Lung microvascular endothelial cell (primary cell): Measurements from ENCODE around the gene VPS37C. TPM values are rescaled to one million over a fixed set of nuclear protein-coding genes. Genes with fewer than 3 reads are reported as not detected.

Source experiments
- DNase-seq, 2 donors: peaks; one replicate each; pipeline versions ENCODE4 v3.0.0 to v3.0.0-alpha.2; 2010; ENCODE audit warnings: low read depth in 2 of 2
- total RNA-seq: library from RNA; depleted of rRNA; stranded (reverse); fragments of >200 nt; gene quantifications from 2 replicates; pipeline ENCODE4 v1.2.1, GENCODE V29; 2014

The VPS37C gene
- total RNA-seq, 1 donor from 2014 or later, result 6.2 TPM

DNA sequence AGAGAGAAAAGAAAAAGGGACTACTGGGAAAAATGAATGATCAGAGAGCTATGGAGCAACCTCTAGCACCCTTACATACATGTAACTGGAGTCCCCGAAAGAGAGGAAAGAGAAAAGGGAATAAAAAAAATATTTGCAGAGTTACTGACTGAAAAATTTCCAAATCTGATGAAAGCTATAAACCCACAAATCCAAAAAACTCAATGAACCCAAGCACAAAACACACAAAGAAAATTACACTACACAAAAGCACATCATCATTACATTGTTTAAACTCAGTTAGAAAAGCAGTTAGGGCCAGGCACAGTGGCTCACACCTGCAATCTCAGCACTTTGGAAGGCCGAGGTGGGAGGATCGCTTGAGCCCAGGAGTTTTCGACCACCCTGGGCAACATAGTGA is 6.7 kb downstream of the VPS37C start:
- DNase-seq, result no peak

GRCh38 chr11:61153593-61154095 is 7.6 kb downstream of the VPS37C start:
- DNase-seq, result peak; percentile 31 to 77

GRCh38 chr11:61152816-61153592 is 8.2 kb downstream of the VPS37C start:
- peak; percentile 49 to 61 for DNase-seq

DNA sequence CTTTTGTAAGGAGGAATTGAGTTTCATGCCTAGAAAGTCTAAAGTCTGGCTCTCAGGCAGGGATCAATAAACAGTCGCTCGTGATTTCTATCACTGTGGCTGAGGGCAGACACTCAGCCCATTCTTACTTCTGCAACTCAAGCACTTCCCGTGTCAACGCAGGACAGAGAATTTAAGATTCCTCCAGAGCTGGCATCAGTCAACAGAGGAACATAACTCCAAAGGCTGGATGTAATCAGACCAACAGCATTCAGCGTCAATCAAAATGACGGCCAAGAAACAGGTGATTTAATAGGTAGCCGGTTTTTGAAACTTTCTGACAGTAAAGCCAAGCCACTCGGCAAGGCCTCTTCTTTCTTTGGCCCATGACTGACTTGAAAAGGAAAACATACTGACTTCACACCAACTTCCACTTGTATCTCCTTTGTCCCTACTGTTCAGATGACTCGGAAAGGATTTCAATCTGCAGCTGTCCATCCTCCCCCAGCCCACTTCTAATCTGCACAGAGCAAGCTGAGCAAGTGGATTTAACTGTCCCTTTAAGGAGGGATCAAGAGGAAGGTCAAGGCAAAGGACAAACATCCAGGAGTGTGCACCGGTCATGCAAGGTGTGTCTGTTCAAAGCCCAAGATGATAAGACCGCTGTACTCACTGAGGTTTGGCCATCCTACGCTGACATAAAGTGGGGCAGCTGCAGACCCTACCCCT is 9.5 kb downstream of the VPS37C start:
- DNase-seq, result no peak

DNA sequence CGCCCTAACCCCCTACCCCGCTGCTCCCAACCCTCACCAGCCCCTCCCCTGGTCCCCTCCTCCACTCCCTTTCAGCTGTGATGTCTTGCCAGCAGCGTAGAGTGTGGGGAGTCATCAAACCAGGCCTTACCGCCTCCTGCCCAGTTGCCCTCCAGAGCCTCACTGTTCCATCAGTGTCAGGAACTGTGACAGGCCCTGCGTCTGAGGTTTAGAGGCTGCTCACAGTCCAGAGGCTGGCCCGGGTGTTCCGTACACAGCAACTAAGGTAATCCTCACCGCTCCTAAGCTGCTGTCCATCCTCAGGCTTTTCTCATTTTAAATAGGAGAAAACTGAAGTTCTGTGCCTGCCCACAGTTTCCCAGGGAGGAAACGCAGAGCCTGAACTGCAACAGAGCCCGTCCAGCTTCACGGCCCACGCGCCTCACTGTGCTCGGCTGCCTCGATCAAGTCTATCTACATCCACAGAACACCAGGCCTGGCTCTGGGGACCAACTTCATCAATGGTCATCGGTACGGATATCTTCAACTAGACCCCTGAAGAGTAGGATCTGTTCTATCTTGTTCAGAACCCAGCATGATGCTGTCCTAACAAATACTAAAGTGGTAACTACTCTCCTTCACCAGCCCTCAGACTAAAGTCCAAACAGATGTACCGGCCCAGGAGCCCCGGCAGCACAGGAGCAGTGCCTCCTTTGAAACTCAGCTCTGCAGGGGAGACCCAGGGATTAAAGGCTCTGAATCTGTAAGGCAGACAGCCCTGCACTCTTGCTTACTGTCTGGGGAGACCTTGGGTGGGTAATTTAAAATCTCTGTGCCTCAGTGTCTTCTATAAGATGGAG is 10.3 kb downstream of the VPS37C start:
- no peak for DNase-seq

- peak; percentile 20 to 67 for DNase-seq
These were observed 11.3 kb downstream of the VPS37C start for GRCh38 chr11:61149624-61150615.

DNA sequence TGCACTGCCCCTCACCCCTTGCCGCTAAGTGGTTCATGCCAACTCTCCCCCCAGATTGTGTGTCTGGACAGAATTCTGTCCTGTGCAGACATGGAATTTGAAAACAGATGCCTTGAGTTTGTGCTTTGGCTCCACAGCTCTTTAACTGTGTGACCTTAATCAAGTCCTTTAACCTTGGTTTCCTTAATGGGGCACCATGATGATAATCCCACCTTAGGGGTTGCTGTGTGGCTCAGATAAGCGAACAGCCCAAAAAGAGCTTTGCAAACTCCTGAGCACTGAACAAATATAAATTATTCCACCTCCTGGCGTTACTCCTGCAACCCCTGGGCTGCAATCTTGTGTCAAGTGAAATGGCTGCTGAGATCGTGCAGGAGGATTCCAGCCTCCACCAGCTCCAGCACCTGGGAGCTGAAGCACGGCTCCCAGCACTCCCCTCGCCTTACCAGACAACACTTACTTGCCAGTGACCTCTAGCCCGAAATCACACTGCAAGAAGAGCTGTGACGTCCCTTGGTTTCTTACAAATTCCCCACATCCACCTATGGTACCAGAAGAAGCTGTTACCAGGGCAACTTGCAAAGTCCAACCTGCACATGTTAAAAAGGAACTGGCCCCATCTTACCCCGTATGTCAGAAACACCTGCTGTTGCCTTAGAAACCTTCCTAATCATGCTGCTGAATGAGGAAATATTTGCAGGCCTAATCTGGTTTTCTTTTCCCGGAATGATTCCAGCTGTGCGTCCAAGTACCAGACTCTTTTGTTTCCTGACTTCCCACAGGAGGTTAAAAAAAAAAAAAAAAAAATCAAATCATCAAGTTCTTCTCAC is 13.2 kb downstream of the VPS37C start:
- peak in 1 of 2 donors; percentile 44 for DNase-seq

DNA sequence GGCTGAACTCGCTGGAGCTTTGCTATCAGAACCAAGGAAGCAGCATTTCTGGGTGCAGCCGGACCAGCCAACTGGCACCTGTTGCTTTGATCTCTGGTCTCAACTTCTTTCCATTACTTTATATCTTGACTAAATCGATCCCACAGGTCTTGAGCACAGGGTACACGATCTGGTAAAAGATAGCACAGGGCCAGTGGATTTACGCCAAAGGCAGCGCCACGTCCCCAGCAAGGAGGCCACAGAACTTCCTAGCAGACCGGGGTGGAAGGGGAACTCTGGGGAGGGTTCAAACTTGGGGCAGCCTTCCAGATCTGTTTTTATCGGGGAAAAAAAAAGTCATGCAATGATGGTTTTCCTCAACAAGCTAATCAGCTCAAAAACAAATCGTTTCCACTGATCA is 14.0 kb downstream of the VPS37C start:
- DNase-seq, result no peak

- no peak for DNase-seq
These were observed 14.8 kb downstream of the VPS37C start for GRCh38 chr11:61146416-61146815.

DNA sequence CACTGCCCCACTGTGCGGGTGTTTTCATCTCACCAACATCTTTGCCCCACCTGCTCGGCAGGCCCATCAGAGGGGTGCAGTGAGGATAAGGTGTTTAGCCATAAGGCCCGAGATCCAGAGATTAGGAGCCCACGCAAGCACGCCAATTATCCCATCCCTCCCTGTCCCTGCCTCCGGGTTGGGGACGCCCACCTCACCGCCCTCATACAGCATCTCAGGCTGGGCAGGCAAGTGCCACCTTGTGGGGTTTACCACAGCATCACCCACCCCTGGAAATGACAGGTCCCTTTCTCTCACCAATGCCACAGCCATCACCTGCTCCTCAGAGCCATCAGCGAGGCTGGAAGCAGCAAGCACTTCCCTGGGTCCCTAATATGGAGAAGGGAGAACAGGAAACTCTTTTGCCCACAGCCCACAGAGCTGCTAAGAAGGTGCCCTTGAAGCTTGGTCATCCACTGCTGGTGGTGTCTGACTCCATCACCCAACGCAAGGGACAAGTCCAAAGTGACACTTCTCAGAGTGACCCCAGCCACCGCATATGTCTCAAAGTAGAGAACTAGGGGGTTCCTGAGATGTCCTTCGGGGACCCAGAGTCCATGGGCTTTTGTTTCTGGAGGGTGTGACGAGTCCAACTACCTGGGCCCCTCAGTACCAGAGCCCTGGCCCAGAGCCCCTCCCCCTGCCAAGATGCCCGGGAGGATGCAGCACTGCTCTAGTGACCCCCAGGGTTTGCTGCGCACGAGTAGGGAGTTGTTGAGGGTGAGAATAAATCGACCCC is 15.8 kb downstream of the VPS37C start:
- no peak for DNase-seq

DNA sequence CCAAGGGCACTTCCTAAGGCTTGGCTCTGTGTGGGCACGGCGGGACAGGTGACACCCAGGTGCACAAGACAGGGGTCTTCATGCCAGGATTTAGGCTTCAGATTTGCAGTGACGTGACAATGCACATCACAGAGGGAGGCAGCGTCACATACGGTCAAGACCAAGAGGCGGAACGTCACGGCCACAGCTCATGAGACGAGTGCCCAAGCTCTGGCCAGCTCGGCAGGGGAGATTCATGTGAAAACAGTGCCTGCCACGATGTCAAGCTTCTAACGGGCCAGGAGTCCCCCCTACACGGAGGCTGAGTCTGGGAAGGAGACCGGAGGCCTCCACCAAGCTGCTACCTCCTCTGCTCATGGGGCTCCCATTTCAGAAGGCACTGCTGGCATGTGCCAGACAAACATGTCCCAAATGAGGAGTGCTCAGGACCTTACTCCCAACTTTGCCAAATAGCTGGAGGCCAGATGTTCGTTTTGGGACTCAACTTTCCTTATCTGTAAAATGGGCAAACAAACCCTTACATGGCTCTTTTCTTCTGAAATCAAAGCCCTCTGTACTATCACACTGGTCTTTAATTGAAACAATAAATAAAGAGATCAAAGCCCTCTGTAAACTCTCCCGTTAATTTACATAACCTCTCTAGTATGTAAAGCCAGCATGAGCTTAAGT is 16.6 kb downstream of the VPS37C start:
- DNase-seq, result no peak

GRCh38 chr11:61142424-61142823 is 18.8 kb downstream of the VPS37C start:
- DNase-seq, result no peak

GRCh38 chr11:61141601-61142028 is 19.6 kb downstream of the VPS37C start:
- no peak for DNase-seq

DNA sequence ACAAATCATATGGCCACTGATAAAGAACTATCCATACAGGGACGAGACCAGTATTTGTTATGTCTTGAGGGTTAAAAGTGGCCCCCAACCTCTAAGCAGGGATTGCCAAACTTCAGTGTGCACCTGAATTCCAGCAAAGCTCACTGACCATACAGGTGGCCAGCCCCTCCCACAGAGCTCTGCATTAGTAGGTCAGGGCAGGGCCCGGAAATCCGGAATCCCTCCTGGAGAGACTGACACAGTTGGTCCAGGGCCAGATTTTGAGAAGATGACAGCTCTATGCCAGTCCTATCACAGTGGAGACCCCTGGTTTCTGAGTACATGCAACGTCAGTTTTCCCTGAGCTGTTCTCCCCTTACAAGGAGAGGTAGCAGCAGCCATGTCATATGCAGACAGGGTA is 20.8 kb downstream of the VPS37C start:
- no peak for DNase-seq

GRCh38 chr11:61139387-61139786 is 21.8 kb downstream of the VPS37C start:
- DNase-seq, result peak in 1 of 2 donors; percentile 23

GRCh38 chr11:61138935-61139334 is 22.3 kb downstream of the VPS37C start:
- DNase-seq, result no peak

DNA sequence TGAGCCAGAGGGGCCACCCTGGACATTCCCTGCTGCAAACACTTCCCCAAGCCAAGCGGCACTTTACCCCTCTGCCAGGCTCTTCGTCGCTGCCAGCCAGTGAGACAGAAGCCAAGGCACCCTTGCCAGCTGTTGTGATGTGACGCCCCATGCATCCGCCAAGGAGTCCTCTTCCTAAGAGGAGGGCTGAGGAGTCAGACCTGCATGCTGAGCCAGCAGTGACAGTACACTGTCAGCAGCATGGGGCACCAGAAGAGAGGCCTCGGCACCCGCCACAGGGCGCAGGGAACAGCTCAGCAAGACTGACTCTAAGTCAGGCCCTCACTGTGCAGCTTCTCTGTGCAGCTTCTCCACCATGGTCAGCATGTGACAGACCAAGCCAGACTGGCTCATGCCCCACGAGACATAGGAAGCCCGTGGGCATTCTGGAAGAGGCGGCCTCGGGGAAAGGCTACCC is 26.4 kb downstream of the VPS37C start:
- DNase-seq, result no peak

DNA sequence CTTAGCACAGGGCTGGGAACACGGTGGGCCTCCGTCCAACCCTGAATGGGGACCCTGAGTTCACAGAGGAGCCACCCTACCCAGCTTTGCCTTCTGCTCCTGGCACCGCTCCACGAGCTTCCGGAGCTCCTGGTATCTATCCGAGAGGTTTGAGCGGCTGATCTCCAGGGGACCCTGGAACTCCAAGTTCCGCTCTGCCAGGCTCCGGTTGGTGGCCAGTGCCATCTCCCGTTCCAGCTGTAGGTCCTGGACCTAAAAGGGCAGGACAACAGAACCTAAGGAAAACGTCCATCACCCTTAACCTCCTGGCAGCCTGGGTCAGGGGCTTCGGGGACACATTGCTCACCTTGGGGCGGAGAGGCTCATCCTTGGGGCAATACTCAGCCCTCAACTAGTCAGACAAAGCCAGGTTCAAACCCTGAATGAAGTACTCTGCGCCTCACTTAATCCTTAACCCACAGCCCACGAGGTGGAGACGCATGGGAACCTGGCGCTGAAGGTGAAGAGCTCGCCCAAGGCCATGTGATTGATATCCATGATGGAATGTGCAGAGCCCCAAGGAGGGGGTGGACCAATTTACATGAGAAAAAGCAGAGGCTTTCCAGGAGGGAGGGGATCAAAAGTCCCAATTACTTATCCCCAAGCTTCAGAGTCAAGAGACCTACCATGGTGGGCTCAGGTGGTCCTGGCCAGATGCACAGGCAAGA is 27.1 kb downstream of the VPS37C start:
- DNase-seq, result no peak
